SK-N-DZ (cell line): ENCODE measurements around the gene EPHA1. TPM values are rescaled to one million over a fixed set of nuclear protein-coding genes. Genes with fewer than 3 reads are reported as not detected.

Experiments used
- DNase-seq: peaks from one replicate; pipeline ENCODE4 v3.0.0-alpha.2; 2015; ENCODE audit warnings: low spot score
- polyA plus RNA-seq, 2 experiments: library from polyadenylated mRNA; depleted of rRNA; stranded (reverse); fragments of >200 nt; gene quantifications; 2 replicates each; pipeline ENCODE4 v1.2.3, GENCODE V29; 2014

The EPHA1 gene
- not detected in 2 replicates for polyA plus RNA-seq (2014; cell fraction: cytosol; rRNA removed)
- not detected in 2 replicates for polyA plus RNA-seq (2014; cell fraction: nucleus; rRNA removed)

GRCh38 chr7:143408686-143409561 lies at the start of gene EPHA1:
Gene EPHA1 (minus strand): TSS chr7:143408856. CDS start chr7:143408805, 51 bp downstream.
- no peak for DNase-seq

DNA sequence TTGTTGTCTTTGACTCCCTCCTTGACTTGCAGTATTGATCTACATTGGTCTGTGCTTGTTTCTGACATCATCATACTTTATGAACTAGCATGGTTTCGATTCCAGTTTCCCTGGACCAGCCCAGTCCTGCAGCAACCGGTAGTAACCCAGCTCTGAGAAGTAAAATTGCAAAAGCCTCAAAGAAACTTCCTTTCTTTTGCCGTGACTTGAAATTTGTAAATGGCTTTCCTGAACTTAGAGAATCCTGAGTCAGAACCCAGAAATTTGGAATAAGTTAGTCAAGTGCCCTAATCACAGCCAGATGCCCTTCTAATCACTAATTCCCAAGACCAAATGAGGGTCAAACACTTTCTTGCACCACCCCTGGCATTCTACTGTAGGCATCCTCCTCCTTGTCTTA lies 49.6 kb upstream of the EPHA1 start:
- DNase-seq, result no peak

DNA sequence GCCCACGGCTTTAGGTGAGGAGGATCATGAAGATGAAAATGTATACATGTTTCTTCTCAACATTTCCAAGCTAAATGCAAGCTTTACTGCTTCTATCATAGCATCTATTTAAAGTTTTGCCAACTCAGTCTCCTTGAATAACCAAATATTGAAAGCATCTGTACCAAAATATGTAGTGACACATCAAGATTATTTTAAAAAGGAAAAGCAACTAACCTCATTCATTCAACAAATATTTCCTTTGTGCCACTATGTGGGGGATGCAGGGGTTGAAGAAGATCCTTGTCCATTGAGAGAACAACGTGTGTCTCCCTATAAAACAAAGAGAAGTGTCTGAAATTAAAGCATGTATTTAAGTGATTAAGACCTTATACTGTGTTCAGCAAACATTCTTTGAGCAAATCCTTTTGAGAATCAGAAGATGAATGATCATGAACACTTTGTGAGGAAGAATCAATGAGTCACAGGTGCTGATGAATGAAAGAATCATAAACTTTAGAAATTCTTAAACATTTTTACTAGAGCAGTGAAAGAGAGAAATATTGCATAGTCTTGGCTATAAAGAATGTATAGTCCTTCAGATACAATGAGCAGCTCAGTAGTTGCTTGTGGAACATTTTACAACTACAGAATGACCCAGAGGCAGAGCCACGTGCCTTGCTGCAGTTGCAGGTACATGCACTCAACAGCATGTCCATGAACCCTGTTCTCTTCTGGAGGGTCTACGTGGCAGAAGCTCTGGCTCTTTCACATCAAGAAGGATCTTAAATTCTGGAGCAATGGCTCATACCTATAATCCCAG lies 48.5 kb upstream of the EPHA1 start:
- no peak for DNase-seq

- no peak for DNase-seq
These were observed 47.3 kb upstream of the EPHA1 start for GRCh38 chr7:143455942-143456341.

GRCh38 chr7:143455491-143455890 lies 46.8 kb upstream of the EPHA1 start:
- no peak for DNase-seq

GRCh38 chr7:143454091-143454680 lies 45.5 kb upstream of the EPHA1 start:
- no peak for DNase-seq

GRCh38 chr7:143452495-143452894 lies 43.8 kb upstream of the EPHA1 start:
- DNase-seq, result no peak

DNA sequence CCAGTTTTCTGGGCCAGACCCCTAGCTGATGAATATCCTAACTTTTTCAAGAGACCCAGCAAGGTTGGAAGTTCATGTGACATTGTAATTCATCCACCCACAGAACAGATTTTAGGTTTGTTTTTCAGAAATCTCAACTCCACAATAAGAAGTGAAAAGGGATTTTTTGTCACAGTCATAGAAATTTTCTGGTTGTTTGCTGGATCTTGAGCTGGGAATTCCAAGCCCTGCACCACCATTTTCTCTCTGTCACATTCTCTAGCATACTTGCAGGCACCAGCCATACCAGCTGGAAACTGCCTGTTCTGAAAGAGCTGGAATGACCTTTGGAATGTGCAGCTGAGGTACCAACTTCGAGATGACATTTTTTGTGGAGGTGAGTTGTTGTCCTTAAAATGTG lies 43.1 kb upstream of the EPHA1 start:
- DNase-seq, result no peak

- DNase-seq, result no peak
These were observed 42.5 kb upstream of the EPHA1 start for GRCh38 chr7:143451122-143451521.

- no peak for DNase-seq
These were observed 41.1 kb upstream of the EPHA1 start for GRCh38 chr7:143449793-143450192.

DNA sequence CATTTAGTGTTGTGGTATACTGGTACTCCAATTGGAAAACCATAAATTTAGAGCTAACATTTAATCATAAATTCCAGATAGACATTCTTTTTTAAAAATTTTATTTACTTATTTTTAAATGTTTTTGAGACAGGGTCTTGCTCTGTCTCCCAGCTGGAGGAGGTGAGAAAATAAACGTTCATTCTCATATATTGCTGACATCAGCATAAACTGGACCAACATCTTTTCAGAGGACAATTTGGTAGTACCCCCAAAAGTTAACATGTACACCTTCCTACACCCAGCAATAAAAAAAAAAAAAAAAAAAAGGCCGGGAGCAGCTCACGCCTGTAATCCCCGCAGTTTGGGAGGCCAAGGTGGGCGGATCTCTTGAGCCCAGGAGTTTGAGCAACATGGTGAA lies 39.8 kb upstream of the EPHA1 start:
- DNase-seq, result no peak

- DNase-seq, result no peak
These were observed 38.8 kb upstream of the EPHA1 start for GRCh38 chr7:143447466-143447865.

DNA sequence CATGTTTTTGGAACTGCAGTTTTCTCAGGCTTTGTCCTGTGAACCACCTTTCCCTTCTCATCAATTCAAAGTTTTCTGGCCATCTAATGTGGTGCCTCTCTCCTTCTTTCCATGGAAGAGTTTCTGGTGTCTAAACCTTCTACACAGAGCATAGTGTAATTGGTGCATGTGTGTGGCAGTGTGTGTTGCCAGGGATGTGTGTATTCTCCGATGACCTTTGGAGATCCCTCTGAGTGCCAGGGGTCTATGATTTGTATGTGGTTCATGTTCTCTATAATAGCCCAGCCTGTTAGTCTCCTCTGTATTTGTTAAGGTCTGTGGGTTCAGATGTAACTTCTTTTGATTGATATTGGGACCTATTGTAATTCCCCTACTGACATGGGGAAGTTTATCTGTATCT lies 36.1 kb upstream of the EPHA1 start:
- no peak for DNase-seq

DNA sequence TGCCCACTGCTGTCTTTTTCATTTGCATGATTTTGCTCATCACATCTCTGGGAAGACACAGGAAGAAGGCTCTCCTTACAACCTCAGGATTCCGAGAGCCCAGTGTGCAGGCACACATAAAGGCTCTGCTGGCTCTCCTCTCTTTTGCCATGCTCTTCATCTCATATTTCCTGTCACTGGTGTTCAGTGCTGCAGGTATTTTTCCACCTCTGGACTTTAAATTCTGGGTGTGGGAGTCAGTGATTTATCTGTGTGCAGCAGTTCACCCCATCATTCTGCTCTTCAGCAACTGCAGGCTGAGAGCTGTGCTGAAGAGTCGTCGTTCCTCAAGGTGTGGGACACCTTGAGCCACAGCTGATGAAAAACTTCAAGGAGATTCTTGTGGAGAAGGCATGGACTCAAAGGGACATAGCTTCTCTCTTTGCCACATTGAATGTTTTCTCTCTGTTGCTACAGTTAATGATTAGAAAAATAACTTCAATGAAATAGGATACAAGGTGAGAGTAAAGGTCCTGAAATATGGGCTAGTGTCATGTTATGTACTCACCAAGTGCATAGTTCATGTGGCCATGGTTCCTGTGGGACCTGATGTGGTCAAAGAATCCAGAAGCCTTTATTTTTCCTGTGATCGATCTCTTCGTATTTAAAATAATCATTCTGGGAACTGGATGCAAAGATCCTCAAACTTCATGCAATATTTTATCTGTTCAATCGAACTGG lies 35.6 kb upstream of the EPHA1 start:
- no peak for DNase-seq

GRCh38 chr7:143443153-143443552 lies 34.5 kb upstream of the EPHA1 start, which contains the start of gene TAS2R60:
Gene TAS2R60 (plus strand): TSS chr7:143443453. CDS start chr7:143443453, 0 bp downstream.
- no peak for DNase-seq

DNA sequence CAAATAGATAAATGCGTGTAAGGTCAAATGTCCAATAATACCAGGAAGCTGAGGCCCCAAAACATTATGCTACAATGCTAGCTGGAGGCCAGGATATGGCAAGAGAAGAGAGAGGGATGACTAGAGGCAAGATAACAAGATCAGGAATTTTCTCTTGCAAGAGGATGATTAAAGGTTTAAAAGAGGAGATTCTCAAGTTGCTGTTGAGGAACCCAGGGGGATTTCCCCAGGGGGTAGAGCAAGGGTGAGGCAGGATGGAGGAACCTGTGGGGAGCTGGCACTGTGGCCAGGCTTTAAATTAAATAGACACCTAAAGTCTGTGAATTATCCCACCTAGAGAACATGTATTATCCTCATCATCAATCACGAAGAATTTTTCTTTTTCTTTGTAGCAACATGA lies 31.2 kb upstream of the EPHA1 start:
- no peak for DNase-seq

- DNase-seq, result no peak
These were observed 28.9 kb upstream of the EPHA1 start for GRCh38 chr7:143437578-143437977.

DNA sequence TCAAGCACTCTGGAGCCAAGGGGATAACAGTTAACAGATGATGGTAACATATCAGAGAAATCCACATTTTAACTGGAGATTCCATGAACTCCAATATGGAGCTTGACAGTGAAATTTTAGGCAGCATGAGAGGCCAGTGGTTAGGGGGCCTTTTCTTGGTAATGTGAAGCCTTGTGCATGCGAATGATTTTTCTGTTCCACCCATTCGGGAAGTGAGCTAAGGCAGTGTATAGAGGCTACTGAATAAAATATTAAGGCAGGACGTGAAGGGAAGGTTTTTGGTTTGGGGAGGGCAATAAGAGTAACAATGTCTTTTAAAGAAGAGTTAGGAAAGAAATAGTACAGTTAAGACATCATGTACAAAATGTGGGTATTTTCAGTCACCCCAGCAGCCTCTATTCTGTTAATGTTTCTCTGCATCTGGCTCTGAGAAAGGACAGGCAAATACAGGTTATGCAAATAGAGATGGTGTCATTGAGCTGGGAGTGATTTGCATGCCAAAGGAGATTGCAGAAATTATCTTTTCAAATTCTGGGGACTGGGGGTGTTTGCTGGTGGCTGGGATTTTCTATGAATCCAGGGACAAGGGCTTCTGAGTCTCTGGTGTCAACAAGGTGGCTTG lies 27.8 kb upstream of the EPHA1 start:
- no peak for DNase-seq

GRCh38 chr7:143435266-143435665 lies 26.6 kb upstream of the EPHA1 start:
- no peak for DNase-seq

- no peak for DNase-seq
These were observed 26.0 kb upstream of the EPHA1 start for GRCh38 chr7:143434660-143435059.

GRCh38 chr7:143433759-143434158 lies 25.1 kb upstream of the EPHA1 start:
- no peak for DNase-seq
